Activated T-cell treated with anti-CD3 and anti-CD28 coated beads, Interleukin-2, amount 50 U/mL, for 24 hours (primary cell): ENCODE results near the gene ZDBF2.
A peak's percentile ranks its signal among the peaks of the same experiment; 100 is the strongest.
"Not testable (repeated sequence)": the region's sequence is repeated elsewhere in the genome, so short reads cannot be mapped to it uniquely, and the experiment has no call there.

Source experiments
- DNase-seq: peaks from one replicate; pipeline ENCODE4 v3.0.0-alpha.2; 2020
- H3K27ac Mint-ChIP-seq: 2 replicates; pipeline ENCODE4 v1.8.0; 2020; ENCODE audit warnings: mild to moderate bottlenecking, mixed read lengths
- H3K27me3 Mint-ChIP-seq: 2 replicates; pipeline ENCODE4 v1.8.0; 2020; ENCODE audit warnings: mixed read lengths
- H3K36me3 Mint-ChIP-seq: 2 replicates; pipeline ENCODE4 v1.8.0; 2020; ENCODE audit warnings: low read depth, mixed read lengths
- H3K4me1 Mint-ChIP-seq: 2 replicates; pipeline ENCODE4 v1.8.0; 2020; ENCODE audit warnings: low read depth, mixed read lengths
- H3K4me3 Mint-ChIP-seq: 2 replicates; pipeline ENCODE4 v1.8.0; 2020; ENCODE audit warnings: mild to moderate bottlenecking, moderate library complexity, mixed read lengths
- H3K9me3 Mint-ChIP-seq: 2 replicates; pipeline ENCODE4 v1.8.0; 2020; ENCODE audit warnings: mixed read lengths

ZDBF2 gene

DNA sequence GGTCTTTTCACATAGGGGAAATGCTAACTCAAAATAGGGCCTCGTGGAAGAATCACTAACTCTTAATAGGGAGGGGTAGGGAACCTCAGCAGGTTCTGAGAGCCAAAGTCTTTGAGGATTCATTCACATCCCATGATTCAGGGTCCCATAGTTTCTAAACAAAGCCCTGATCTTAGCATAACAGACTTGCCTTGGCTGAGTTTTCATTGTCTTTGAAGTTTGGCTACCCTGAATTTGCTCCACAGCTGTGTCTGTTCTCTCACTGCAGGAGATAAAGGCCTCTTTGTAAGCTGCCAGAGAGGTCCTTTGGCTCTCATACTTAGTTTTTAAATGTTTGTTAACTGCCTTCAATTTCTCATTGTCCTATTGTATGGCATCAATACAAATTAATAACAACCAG lies 54.5 kb downstream of the ZDBF2 start:
- no peaks in the 10 kb centered on the region for H3K4me1 Mint-ChIP-seq
- H3K9me3 Mint-ChIP-seq = no peaks in the 10 kb centered on the region
- no peak for DNase-seq
- no peak overlapping the region for H3K4me3 Mint-ChIP-seq
- H3K36me3 Mint-ChIP-seq = no peaks in the 10 kb centered on the region
- no peak overlapping the region for H3K27ac Mint-ChIP-seq
- H3K27me3 Mint-ChIP-seq = no peaks in the 10 kb centered on the region

DNA sequence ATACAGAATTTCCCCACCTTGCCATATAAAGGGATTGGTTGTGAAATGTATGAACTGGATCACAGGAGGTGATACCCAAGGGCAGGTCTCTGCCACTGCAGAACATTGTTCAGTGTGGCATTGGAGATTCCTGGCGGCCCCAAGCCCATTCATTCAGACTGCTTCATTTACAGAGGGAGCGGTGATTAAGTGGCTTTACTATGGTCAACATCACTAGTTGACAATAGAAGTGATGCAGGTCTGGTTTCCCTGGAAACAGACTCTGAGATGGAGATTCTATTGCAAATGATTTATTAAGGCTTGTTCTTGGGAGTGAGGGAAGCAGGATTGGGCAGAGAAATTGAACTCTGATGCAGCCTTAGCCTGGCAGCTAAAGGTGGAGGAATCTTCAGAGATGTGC lies 62.4 kb downstream of the ZDBF2 start:
- DNase-seq = no peak
- Mint-ChIP-seq H3K9me3 (no peaks in the 10 kb centered on the region), H3K4me3 (no peak overlapping the region), H3K36me3 (no peaks in the 10 kb centered on the region), H3K27me3 (peaks cover 3% of the 10 kb centered on the region), H3K4me1 (no peaks in the 10 kb centered on the region), H3K27ac (no peak overlapping the region)

DNA sequence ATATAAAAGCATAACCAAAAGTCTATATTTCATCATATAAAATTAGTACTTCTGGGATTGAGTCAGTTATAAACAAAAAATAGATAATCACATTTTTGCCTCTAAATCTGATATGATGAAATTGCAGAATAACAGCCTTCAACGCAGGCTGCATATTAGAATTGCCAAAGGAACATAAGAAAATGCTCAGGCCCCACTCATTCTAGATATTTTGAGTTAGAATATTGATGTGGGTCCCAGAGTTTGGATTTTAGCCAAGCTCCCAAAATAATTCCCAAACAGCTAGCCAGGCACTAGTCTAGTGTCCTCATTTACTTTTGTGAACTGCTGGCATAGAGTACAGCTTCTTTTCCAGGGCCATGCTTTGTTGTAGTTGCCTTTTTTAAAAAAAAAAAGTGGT lies 63.5 kb downstream of the ZDBF2 start:
- H3K27ac Mint-ChIP-seq = no peak overlapping the region
- H3K4me1 Mint-ChIP-seq = no peaks in the 10 kb centered on the region
- no peaks in the 10 kb centered on the region for H3K36me3 Mint-ChIP-seq
- peaks cover 8% of the 10 kb centered on the region for H3K27me3 Mint-ChIP-seq
- H3K4me3 Mint-ChIP-seq = no peak overlapping the region
- H3K9me3 Mint-ChIP-seq = no peaks in the 10 kb centered on the region
- DNase-seq = no peak

DNA sequence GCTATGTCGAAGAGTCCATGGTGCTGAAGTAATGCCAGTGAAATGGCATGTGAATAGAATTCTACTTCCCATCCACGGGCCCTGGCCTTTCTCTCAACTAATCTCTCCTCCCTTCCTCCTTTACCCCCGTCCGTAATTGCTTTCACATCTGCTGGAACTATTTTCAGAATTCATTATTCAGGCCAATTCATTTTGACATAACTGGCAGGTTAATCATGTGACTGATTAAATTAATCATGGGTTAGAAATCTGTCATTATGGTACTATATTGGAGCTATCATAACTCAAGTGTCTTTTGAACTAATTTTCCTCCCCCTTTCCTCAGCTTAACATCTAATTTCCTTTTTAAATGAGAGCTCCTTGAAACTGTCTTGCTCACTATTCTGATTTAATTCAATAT lies 66.9 kb downstream of the ZDBF2 start:
- no peaks in the 10 kb centered on the region for H3K9me3 Mint-ChIP-seq
- DNase-seq = no peak

DNA sequence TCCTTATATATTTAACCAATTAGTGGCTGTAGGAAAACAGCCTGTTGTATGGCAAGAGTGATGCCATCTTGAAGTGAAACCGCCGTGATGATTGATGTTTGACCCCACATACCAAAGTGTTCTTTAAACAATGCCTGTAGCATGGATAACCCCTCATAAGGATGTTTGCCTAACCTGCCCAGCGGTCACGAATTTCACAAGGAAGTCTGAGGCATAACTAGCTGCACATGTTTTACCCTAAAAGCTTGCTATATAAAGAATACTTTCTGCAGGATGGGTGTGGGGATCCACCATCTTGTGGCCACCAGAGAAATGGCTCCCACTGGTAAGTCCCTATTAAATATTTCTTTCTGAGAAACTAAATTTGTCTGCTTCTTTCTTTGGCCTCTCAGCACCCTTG lies 68.7 kb downstream of the ZDBF2 start:
- Mint-ChIP-seq H3K27ac (no peak overlapping the region), H3K27me3 (peaks cover 9% of the 10 kb centered on the region), H3K9me3 (no peaks in the 10 kb centered on the region), H3K36me3 (no peaks in the 10 kb centered on the region), H3K4me3 (no peak overlapping the region), H3K4me1 (no peaks in the 10 kb centered on the region)
- no peak for DNase-seq

More for the DNA sequence above, 66.9 kb downstream of the ZDBF2 start:
- Mint-ChIP-seq H3K27me3 (peaks cover 9% of the 10 kb centered on the region), H3K4me3 (no peak overlapping the region), H3K27ac (no peak overlapping the region), H3K36me3 (no peaks in the 10 kb centered on the region), H3K4me1 (no peaks in the 10 kb centered on the region)

DNA sequence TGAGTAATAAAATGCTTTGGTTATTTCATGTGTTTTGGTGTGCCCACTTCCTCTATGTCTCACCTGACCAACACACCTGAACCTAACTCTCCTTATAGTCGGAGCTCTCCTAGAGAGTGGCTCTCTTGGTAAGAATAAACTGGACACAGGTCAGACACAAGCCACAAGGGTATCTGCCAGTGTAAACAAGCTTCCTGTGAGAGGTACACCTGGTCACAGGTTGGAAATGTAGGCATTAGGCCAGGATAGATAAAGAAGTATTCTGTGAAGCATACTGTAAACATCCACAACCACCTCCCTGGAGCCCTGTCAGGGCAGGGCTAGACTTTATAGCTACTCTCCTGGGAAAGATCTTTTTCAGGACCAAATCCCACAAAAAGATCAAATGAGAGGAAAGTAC lies 69.4 kb downstream of the ZDBF2 start:
- no peaks in the 10 kb centered on the region for H3K9me3 Mint-ChIP-seq
- DNase-seq = no peak
- peaks cover 13% of the 10 kb centered on the region for H3K27me3 Mint-ChIP-seq
- no peak overlapping the region for H3K27ac Mint-ChIP-seq
- H3K4me1 Mint-ChIP-seq = no peaks in the 10 kb centered on the region
- H3K4me3 Mint-ChIP-seq = no peak overlapping the region
- H3K36me3 Mint-ChIP-seq = no peaks in the 10 kb centered on the region

DNA sequence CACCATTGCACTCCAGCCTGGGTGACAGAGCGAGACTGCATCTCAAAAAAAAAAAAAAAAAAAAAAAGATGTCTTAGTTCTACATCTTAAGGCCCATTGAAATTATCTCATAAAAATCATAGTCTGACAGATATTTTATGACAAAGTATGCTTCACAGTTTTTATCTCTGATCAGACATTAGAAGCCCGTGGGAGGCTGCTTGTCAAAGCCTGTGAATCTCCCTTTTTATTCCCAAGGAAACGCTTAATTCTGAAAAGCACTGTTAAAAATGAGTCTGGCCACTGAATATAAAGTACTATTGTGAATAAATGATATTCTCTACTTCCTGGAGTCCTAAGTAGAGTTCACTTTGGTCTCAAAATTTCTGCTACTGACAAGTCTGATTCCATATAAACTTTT lies 71.1 kb downstream of the ZDBF2 start:
- no peak overlapping the region for H3K4me3 Mint-ChIP-seq
- no peak for DNase-seq
- peaks cover 7% of the 10 kb centered on the region for H3K9me3 Mint-ChIP-seq
- no peaks in the 10 kb centered on the region for H3K36me3 Mint-ChIP-seq
- peaks cover 13% of the 10 kb centered on the region for H3K27me3 Mint-ChIP-seq
- no peaks in the 10 kb centered on the region for H3K4me1 Mint-ChIP-seq
- H3K27ac Mint-ChIP-seq = no peak overlapping the region

DNA sequence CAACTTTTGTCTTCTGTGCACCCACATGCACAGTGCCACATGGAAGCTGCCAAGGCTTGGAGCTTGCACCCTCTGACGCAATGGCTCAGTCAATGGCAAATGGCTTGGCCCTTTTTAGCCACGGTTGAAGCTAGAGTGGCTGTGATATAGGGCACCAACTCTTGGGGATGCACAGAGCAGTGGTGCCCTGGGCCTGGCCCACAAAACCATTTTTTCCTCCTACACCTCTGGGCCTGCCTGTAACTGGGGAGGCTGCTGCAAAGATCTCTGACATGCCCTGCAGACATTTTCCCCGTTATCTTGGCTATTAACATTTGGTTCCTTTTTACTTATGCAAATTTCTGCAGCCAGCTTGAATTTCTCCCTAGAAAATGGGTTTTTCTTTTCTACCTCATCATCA lies 74.9 kb downstream of the ZDBF2 start:
- Mint-ChIP-seq H3K4me1 (no peaks in the 10 kb centered on the region), H3K36me3 (no peaks in the 10 kb centered on the region), H3K27me3 (peaks cover 3% of the 10 kb centered on the region), H3K4me3 (no peak overlapping the region), H3K9me3 (peaks cover 7% of the 10 kb centered on the region), H3K27ac (no peak overlapping the region)
- DNase-seq = no peak

DNA sequence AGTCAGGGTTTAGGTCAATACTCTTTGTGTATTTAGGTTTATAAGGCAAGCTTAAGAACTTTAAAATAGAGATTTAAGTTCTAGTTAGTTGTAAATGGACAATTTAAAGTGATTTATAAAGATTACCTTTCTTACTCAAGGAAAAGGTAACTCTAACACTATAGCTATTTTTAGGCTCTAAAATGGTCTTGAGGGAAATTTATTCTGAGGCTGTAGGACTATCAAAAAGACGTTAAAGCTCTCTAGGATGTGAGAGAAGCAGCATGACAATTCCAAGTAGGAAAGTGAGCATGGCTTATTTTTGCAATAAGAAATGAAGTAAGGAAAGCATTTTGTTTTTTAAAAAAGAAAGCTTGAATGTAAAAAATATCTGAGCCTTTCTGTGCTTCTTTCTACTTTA lies 78.1 kb downstream of the ZDBF2 start:
- Mint-ChIP-seq H3K27ac (no peak overlapping the region), H3K36me3 (no peaks in the 10 kb centered on the region), H3K9me3 (peaks cover 7% of the 10 kb centered on the region)

DNA sequence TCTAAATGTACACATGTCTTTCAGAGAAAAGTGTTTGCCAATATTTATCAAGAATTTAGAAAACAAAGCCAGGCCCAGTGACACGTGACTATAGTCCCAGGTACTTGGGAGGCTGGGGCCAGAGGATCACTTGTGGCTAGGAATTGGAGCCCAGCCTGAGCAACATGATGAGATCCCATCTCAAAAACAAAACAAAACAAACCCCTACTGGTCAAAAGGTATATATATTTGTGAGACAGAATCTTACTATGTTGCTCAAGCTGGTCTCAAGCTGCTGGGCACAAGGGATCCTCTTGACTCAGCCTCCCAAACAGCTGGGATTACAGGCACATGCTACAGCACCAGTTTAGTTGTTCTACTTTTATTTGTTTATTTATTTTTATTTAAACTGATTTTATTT lies 79.2 kb downstream of the ZDBF2 start:
- Mint-ChIP-seq H3K27me3 (peaks cover 5% of the 10 kb centered on the region), H3K4me3 (no peak overlapping the region), H3K4me1 (no peaks in the 10 kb centered on the region), H3K9me3 (peaks cover 7% of the 10 kb centered on the region), H3K27ac (no peak overlapping the region), H3K36me3 (no peaks in the 10 kb centered on the region)
- no peak for DNase-seq

More for the DNA sequence above, 78.1 kb downstream of the ZDBF2 start:
- Mint-ChIP-seq H3K4me1 (no peaks in the 10 kb centered on the region), H3K4me3 (no peak overlapping the region), H3K27me3 (peaks cover 3% of the 10 kb centered on the region)
- no peak for DNase-seq

DNA sequence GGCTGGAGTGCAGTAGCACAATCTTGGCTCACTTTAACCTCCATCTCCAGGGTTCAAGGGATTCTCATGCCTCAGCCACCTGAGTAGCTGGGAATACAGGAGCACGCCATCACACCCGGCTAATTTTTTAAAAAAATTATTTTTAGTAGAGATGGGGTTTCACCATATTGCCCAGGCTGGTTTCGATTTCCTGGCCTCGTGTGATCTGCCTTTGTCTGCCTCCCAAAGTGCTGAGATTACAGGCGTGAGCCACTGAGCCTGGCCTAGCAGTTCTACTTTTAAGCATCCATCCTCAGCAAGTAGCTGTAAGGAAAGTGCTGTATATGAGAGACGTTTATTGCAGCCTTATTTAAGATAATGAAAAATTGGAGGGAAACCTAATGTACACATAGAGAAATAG lies 79.7 kb downstream of the ZDBF2 start:
- Mint-ChIP-seq H3K27me3 (peaks cover 8% of the 10 kb centered on the region), H3K36me3 (no peaks in the 10 kb centered on the region), H3K9me3 (peaks cover 7% of the 10 kb centered on the region), H3K4me1 (no peaks in the 10 kb centered on the region), H3K4me3 (no peak overlapping the region), H3K27ac (no peak overlapping the region)
- DNase-seq = no peak

DNA sequence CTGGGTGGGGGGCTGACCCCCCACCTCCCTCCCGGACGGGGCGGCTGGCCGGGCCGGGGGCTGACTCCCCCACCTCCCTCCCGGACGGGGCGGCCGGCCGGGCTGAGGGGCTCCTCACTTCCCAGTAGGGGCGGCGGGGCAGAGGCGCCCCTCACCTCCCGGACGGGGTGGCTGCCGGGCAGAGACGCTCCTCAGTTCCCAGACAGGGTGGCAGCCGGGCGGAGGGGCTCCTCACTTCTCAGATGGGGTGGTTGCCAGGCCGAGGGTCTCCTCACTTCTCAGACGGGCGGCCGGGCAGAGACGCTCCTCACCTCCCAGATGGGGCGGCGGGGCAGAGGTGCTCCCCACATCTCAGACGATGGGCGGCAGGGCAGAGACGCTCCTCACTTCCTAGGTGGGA lies 82.4 kb downstream of the ZDBF2 start:
- H3K27ac Mint-ChIP-seq, H3K9me3 Mint-ChIP-seq, H3K4me1 Mint-ChIP-seq, H3K4me3 Mint-ChIP-seq, H3K36me3 Mint-ChIP-seq, DNase-seq: not testable (repeated sequence)
- peaks cover 15% of the 10 kb centered on the region for H3K27me3 Mint-ChIP-seq

DNA sequence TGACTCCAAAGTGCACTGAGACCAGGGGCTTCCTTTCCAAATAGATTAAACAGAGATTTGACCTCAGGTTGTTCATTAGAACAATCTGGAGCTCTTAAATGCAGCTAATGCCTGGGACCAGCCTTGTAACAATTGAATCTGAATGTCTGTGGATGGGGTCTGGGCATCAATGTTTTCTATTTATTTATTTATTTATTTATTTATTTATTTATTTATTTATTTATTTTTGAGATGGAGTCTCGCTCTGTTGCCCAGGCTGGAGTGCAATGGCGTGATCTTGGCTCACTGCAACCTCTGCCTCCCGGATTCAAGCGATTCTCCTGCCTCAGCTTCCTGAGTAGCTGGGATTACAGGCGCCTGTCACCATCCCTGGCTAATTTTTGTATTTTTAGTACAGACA lies 86.4 kb downstream of the ZDBF2 start:
- H3K36me3 Mint-ChIP-seq, DNase-seq, H3K4me3 Mint-ChIP-seq, H3K9me3 Mint-ChIP-seq: not testable (repeated sequence)
- H3K27ac Mint-ChIP-seq = peak overlapping the region; percentile 50
- peaks cover 14% of the 10 kb centered on the region for H3K4me1 Mint-ChIP-seq
- H3K27me3 Mint-ChIP-seq = peaks cover 17% of the 10 kb centered on the region

DNA sequence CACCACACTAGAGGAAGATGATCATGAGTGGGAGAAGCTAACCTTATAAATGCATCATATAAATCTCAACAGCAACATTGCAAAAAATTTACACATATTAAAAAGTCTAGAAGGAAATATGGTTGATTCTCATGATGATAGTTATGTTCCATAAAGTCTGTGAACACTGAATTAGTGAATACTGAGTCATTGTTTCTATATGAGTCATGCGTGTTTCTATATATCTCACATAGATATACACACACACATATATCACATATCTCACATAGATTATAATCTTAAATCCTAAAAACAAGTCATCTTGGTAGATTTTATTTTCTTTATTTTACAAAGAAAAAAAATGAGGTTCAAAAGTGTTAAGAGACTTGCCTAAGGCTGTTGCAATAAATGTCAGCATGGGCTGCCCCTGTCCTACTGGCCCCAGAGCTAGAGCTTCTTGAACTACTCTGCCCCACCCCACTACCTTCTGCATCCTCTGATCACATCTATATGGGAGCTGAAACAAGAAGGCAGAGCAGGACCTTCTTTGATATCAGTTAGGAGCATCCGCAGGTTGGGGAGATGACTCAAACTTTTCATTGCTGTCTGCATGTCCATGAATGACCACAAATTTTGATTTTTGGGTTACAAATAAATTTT lies 87.1 kb downstream of the ZDBF2 start:
- Mint-ChIP-seq H3K4me3 (no peak overlapping the region), H3K36me3 (no peaks in the 10 kb centered on the region), H3K27me3 (peaks cover 17% of the 10 kb centered on the region), H3K4me1 (peaks cover 14% of the 10 kb centered on the region), H3K27ac (peak overlapping the region; percentile 87), H3K9me3 (no peaks in the 10 kb centered on the region)
- peak; percentile 29 for DNase-seq
